Activated CD8-positive, alpha-beta T cell treated with anti-CD3 and anti-CD28 coated beads for 36 hours (primary cell): ENCODE data around the gene ATP5F1D. TPM values are rescaled to one million over a fixed set of nuclear protein-coding genes. Genes with fewer than 3 reads are reported as not detected.
"Not testable (repeated sequence)": the region's sequence is repeated elsewhere in the genome, so short reads cannot be mapped to it uniquely, and the experiment has no call there.

Experiments
- ATAC-seq: fragments of 200-7000 bp; cut with Tn5 transposase; one replicate; pipeline ENCODE4 v1.10.0; 2021; ENCODE audit warnings: mild to moderate bottlenecking, moderate library complexity
- CTCF ChIA-PET: fragments of 350-600 bp; sonication (Branson Sonifier 250); formaldehyde crosslinking; loops from one replicate; lab custom pipeline; 2021; ENCODE audit warnings: antibody characterized with exemption; lab: Charles Lee
- POLR2A ChIA-PET: fragments of 350-600 bp; sonication (Branson Sonifier 250); formaldehyde crosslinking; loops from one replicate; lab custom pipeline; 2021; ENCODE audit warnings: antibody characterized with exemption; lab: Charles Lee
- DNase-seq: peaks from one replicate; pipeline ENCODE4 v3.0.0-alpha.2; 2020
- H3K27ac Mint-ChIP-seq: one replicate; pipeline ENCODE4 v1.8.0; 2021; ENCODE audit warnings: mild to moderate bottlenecking, mixed read lengths
- H3K27me3 Mint-ChIP-seq: one replicate; pipeline ENCODE4 v1.8.0; 2021; ENCODE audit warnings: mixed read lengths
- H3K36me3 Mint-ChIP-seq: one replicate; pipeline ENCODE4 v1.8.0; 2021; ENCODE audit warnings: low read depth, mixed read lengths
- H3K4me1 Mint-ChIP-seq: one replicate; pipeline ENCODE4 v1.8.0; 2021; ENCODE audit warnings: low read depth, mixed read lengths
- H3K4me3 Mint-ChIP-seq: one replicate; pipeline ENCODE4 v1.8.0; 2021; ENCODE audit warnings: mild to moderate bottlenecking, moderate library complexity, mixed read lengths
- H3K9me3 Mint-ChIP-seq: one replicate; pipeline ENCODE4 v1.8.0; 2021; ENCODE audit warnings: mixed read lengths
- intact Hi-C: fragments of 100-400 bp; cut with micrococcal nuclease; formaldehyde crosslinking; loops from one replicate; pipeline ENCODE4 v1.10.0; 2022
- total RNA-seq, 2 experiments: library from RNA; stranded (reverse); gene quantifications; one replicate each; pipeline ENCODE4 v1.2.3, GENCODE V29; 2021
- TF ChIP-seq, protein P1 (sequence below): fragments of 200-600 bp; IDR thresholded peaks from one replicate; pipeline ENCODE4 v1.8.0; 2022; ENCODE audit warnings: antibody characterized with exemption, mild to moderate bottlenecking

Gene ATP5F1D
- total RNA-seq, result 100 to 1,000 TPM; 186 to 199 TPM

DNA sequence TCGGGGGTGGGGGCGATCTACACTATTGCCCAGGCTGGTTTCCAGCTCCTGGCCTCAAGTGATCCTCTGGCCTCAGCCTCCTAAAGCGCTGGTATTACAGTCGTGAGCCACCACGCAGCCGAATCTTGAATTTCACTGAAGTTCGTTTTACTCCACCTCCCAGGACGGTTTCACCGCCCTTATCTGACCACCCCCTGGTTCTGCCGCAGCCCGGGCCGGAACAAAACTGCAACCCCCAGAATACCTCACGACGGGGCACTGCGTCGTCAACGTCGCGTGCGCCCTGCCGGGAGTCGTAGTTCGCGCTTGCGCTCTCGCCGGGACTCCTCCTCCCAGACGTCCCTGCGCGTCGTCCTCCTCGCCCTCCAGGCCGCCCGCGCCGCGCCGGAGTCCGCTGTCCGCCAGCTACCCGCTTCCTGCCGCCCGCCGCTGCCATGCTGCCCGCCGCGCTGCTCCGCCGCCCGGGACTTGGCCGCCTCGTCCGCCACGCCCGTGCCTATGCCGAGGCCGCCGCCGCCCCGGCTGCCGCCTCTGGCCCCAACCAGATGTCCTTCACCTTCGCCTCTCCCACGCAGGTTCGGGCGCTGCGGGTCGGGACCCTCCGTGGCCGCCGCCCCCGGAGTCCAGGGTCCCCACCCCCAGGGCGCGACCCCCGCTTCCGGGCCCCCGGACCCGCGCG lies at the start of gene ATP5F1D:
ATP5F1D (plus strand) TSS at position 335 of the 679 bp plus-strand sequence; CDS start at position 435, 100 bp downstream.
- DNase-seq, result peak; percentile 95
- H3K36me3 Mint-ChIP-seq, result peaks cover 6% of the 10 kb centered on the region
- no peaks in the 10 kb centered on the region for H3K9me3 Mint-ChIP-seq
- peaks cover 30% of the 10 kb centered on the region for H3K4me1 Mint-ChIP-seq
- H3K27ac Mint-ChIP-seq, result peak within 1 kb of the TSS; percentile 87
- POLR2A ChIA-PET, result interaction anchor here (0.7 to 3.9 kb wide), 12 partner anchors 12 to 203 kb away, joined by 3 to 15 read pairs (median 3); partner anchors contain the start of gene CIRBP
- ATAC-seq, result peak; percentile 74
- intact Hi-C loops, result loop anchor here (2.0 to 10.0 kb wide), 2 partner anchors 27 to 137 kb away; partner anchors contain the start of genes CIRBP and GPX4
- peak within 1 kb of the TSS; percentile 84 for H3K4me3 Mint-ChIP-seq
- TF ChIP-seq, protein P1, sequence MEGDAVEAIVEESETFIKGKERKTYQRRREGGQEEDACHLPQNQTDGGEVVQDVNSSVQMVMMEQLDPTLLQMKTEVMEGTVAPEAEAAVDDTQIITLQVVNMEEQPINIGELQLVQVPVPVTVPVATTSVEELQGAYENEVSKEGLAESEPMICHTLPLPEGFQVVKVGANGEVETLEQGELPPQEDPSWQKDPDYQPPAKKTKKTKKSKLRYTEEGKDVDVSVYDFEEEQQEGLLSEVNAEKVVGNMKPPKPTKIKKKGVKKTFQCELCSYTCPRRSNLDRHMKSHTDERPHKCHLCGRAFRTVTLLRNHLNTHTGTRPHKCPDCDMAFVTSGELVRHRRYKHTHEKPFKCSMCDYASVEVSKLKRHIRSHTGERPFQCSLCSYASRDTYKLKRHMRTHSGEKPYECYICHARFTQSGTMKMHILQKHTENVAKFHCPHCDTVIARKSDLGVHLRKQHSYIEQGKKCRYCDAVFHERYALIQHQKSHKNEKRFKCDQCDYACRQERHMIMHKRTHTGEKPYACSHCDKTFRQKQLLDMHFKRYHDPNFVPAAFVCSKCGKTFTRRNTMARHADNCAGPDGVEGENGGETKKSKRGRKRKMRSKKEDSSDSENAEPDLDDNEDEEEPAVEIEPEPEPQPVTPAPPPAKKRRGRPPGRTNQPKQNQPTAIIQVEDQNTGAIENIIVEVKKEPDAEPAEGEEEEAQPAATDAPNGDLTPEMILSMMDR, result no peak
- H3K27me3 Mint-ChIP-seq, result peaks cover 8% of the 10 kb centered on the region
- CTCF ChIA-PET, result interaction anchor here (0.9 to 7.5 kb wide), 19 partner anchors 10 to 378 kb away, joined by 3 to 449 read pairs (median 4); partner anchors contain the start of genes CIRBP, GPX4 and WDR18

DNA sequence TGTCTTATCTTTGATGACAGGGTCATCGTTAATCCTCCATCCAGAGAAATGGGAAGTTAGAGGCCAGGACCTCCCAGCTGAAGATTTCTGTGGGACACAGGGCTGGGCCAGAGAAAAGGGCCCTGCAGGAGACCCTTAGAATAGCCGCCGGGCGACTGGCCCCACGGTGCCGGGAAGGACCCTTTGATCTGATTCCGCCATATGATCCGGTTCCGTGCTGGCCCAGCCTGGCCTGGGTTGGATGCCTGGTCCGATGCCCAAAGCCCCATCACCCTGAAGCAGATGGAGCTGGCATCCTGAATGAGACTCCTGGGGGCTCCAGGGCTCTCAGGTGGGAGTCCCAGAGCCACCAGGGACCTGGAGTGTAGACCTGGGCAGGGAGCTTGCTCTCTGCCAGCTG lies 42.0 kb upstream of the ATP5F1D start:
- Mint-ChIP-seq H3K4me3 (no peak overlapping the region), H3K9me3 (no peaks in the 10 kb centered on the region), H3K27ac (no peak overlapping the region), H3K27me3 (no peaks in the 10 kb centered on the region), H3K4me1 (peaks cover 11% of the 10 kb centered on the region), H3K36me3 (no peaks in the 10 kb centered on the region)
- DNase-seq (no peak), ATAC-seq (no peak)
- intact Hi-C loops, result no loop called here
- POLR2A ChIA-PET, result interaction anchor here (0.8 to 0.9 kb wide), 2 partner anchors 9 to 95 kb away, joined by 3 read pairs; no protein-coding TSS in a partner anchor
- CTCF ChIA-PET, result interaction anchor here (1.0 to 1.6 kb wide), 4 partner anchors 17 to 86 kb away, joined by 3 to 6 read pairs (median 4); no protein-coding TSS in a partner anchor
- TF ChIP-seq, protein P1, result no peak

GRCh38 chr19:1200614-1201013 lies 40.9 kb upstream of the ATP5F1D start:
- H3K36me3 Mint-ChIP-seq, intact Hi-C loops: not testable (repeated sequence)
- POLR2A ChIA-PET, result interaction anchor here (0.9 kb wide), 2 partner anchors 10 to 38 kb away, joined by 3 read pairs; no protein-coding TSS in a partner anchor

GRCh38 chr19:1205114-1206099 lies 36.1 kb upstream of the ATP5F1D start, which contains the start of gene STK11:
Gene STK11, plus strand, starts transcription at chr19:1205778. Its CDS starts 1,136 bp downstream, at chr19:1206914.
- Mint-ChIP-seq H3K9me3 (no peaks in the 10 kb centered on the region), H3K36me3 (peaks cover 13% of the 10 kb centered on the region), H3K4me3 (peak within 1 kb of the TSS; percentile 97), H3K27ac (peak within 1 kb of the TSS; percentile 79), H3K4me1 (peaks cover 18% of the 10 kb centered on the region), H3K27me3 (no peaks in the 10 kb centered on the region)
- ATAC-seq (peak; percentile 97), DNase-seq (peak; percentile 99)
- POLR2A ChIA-PET, result interaction anchor here (0.8 kb wide), 1 partner anchor 82 kb away, joined by 3 read pairs; no protein-coding TSS in a partner anchor
- intact Hi-C loops, result no loop called here
- TF ChIP-seq, protein P1, result no peak
- CTCF ChIA-PET, result no interaction called here

More at GRCh38 chr19:1200614-1201013, 40.9 kb upstream of the ATP5F1D start:
- peaks cover 13% of the 10 kb centered on the region for H3K4me1 Mint-ChIP-seq
- H3K4me3 Mint-ChIP-seq, H3K27ac Mint-ChIP-seq, H3K27me3 Mint-ChIP-seq, ATAC-seq, DNase-seq, H3K9me3 Mint-ChIP-seq: not testable (repeated sequence)
- CTCF ChIA-PET, result interaction anchor here (1.0 to 1.6 kb wide), 4 partner anchors 16 to 87 kb away, joined by 3 to 6 read pairs (median 4); no protein-coding TSS in a partner anchor
